HUES64 (cell line): ENCODE data around the gene RBM5.

ENCODE experiments used
- H3K27ac ChIP-seq: 2 replicates; pipeline ENCODE4 v1.7.0; 2013; ENCODE audit warnings: low read depth, low read length, inconsistent platforms
- H3K27me3 ChIP-seq: 2 replicates; pipeline ENCODE4 v1.6.1; 2013; ENCODE audit warnings: mild to moderate bottlenecking, low read length; ENCODE audit not compliant: insufficient read depth
- H3K36me3 ChIP-seq: 2 replicates; pipeline ENCODE4 v1.6.1; 2013; ENCODE audit warnings: mild to moderate bottlenecking, low read length; ENCODE audit not compliant: insufficient read depth
- H3K4me1 ChIP-seq: 2 replicates; pipeline ENCODE4 v1.6.1; 2013; ENCODE audit warnings: mild to moderate bottlenecking, low read length, moderate library complexity; ENCODE audit not compliant: insufficient read depth
- H3K4me3 ChIP-seq: 2 replicates; pipeline ENCODE4 v1.5.1; 2013; ENCODE audit warnings: mild to moderate bottlenecking, low read length, moderate library complexity
- H3K9ac ChIP-seq: 2 replicates; pipeline ENCODE4 v1.6.1; 2013; ENCODE audit warnings: mild to moderate bottlenecking, low read depth, low read length
- H3K9me3 ChIP-seq: 2 replicates; pipeline ENCODE4 v1.6.1; 2013; ENCODE audit warnings: low read depth, low read length; ENCODE audit not compliant: insufficient read depth
- WGBS: fragments of 150-250, 120-280 bp; methylation state at CpG from one replicate; pipeline ENCODE4 v1.1.7; 2013; ENCODE audit warnings: missing lambda C conversion rate; 5-methylcytosine and 5-hydroxymethylcytosine counted together

The RBM5 gene

GRCh38 chr3:50128001-50128400, 39.3 kb downstream of the RBM5 start:
- no peaks in the 10 kb centered on the region for H3K27me3 ChIP-seq
- H3K9ac ChIP-seq, result no peak overlapping the region
- no peak overlapping the region for H3K4me3 ChIP-seq
- no peaks in the 10 kb centered on the region for H3K36me3 ChIP-seq
- H3K4me1 ChIP-seq, result peaks cover 27% of the 10 kb centered on the region
- 90% methylated on average over 4 of the region's 4 CpGs for WGBS
- no peaks in the 10 kb centered on the region for H3K9me3 ChIP-seq
- H3K27ac ChIP-seq, result no peak overlapping the region

GRCh38 chr3:50130436-50130835, 41.7 kb downstream of the RBM5 start:
- no peaks in the 10 kb centered on the region for H3K36me3 ChIP-seq
- WGBS, result 79% methylated on average over 2 of the region's 2 CpGs
- H3K27me3 ChIP-seq, result no peaks in the 10 kb centered on the region
- H3K9me3 ChIP-seq, result no peaks in the 10 kb centered on the region
- no peak overlapping the region for H3K9ac ChIP-seq
- H3K4me1 ChIP-seq, result peaks cover 16% of the 10 kb centered on the region
- no peak overlapping the region for H3K4me3 ChIP-seq
- H3K27ac ChIP-seq, result no peak overlapping the region

GRCh38 chr3:50132421-50133282, 43.9 kb downstream of the RBM5 start:
- Histone ChIP-seq H3K27ac (no peak overlapping the region), H3K9ac (no peak overlapping the region; the same call in 1 of the 2 replicates)
- WGBS, result 64% methylated on average over 5 of the region's 6 CpGs

GRCh38 chr3:50133283-50133615, 44.5 kb downstream of the RBM5 start:
- H3K36me3 ChIP-seq, result no peaks in the 10 kb centered on the region
- H3K27ac ChIP-seq, result no peak overlapping the region
- peaks cover 10% of the 10 kb centered on the region for H3K4me1 ChIP-seq
- H3K27me3 ChIP-seq, result no peaks in the 10 kb centered on the region
- no peak overlapping the region for H3K4me3 ChIP-seq
- no peak overlapping the region for H3K9ac ChIP-seq
- WGBS, result 86% methylated on average over 4 of the region's 4 CpGs
- no peaks in the 10 kb centered on the region for H3K9me3 ChIP-seq

More at GRCh38 chr3:50132421-50133282, 43.9 kb downstream of the RBM5 start:
- no peaks in the 10 kb centered on the region for H3K9me3 ChIP-seq
- no peak overlapping the region for H3K4me3 ChIP-seq
- H3K4me1 ChIP-seq, result peaks cover 4% of the 10 kb centered on the region
- H3K36me3 ChIP-seq, result no peaks in the 10 kb centered on the region
- no peaks in the 10 kb centered on the region for H3K27me3 ChIP-seq

GRCh38 chr3:50134367-50134766, 45.6 kb downstream of the RBM5 start:
- Histone ChIP-seq H3K4me3 (no peak overlapping the region), H3K9me3 (no peaks in the 10 kb centered on the region), H3K36me3 (no peaks in the 10 kb centered on the region), H3K27me3 (no peaks in the 10 kb centered on the region), H3K9ac (no peak overlapping the region), H3K4me1 (peaks cover 21% of the 10 kb centered on the region), H3K27ac (no peak overlapping the region)
- WGBS, result 71% methylated on average over 2 of the region's 2 CpGs

GRCh38 chr3:50135964-50136363, 47.2 kb downstream of the RBM5 start:
- H3K4me1 ChIP-seq, result peaks cover 27% of the 10 kb centered on the region

GRCh38 chr3:50136714-50137405, 48.1 kb downstream of the RBM5 start:
- Histone ChIP-seq H3K4me1 (peaks cover 27% of the 10 kb centered on the region), H3K27ac (no peak overlapping the region), H3K27me3 (no peaks in the 10 kb centered on the region), H3K9ac (no peak overlapping the region), H3K4me3 (no peak overlapping the region), H3K9me3 (no peaks in the 10 kb centered on the region), H3K36me3 (no peaks in the 10 kb centered on the region)
- WGBS, result 85% methylated on average over 6 of the region's 6 CpGs

More at GRCh38 chr3:50135964-50136363, 47.2 kb downstream of the RBM5 start:
- Histone ChIP-seq H3K27ac (no peak overlapping the region), H3K4me3 (no peak overlapping the region), H3K36me3 (no peaks in the 10 kb centered on the region), H3K27me3 (no peaks in the 10 kb centered on the region), H3K9me3 (no peaks in the 10 kb centered on the region), H3K9ac (no peak overlapping the region)
- WGBS, result 95% methylated on average over 5 of the region's 5 CpGs

- Histone ChIP-seq H3K27me3 (no peaks in the 10 kb centered on the region), H3K36me3 (no peaks in the 10 kb centered on the region), H3K4me3 (no peak overlapping the region), H3K4me1 (peaks cover 25% of the 10 kb centered on the region), H3K27ac (no peak overlapping the region), H3K9ac (peak overlapping the region; percentile 43; the same call in 1 of the 2 replicates), H3K9me3 (no peaks in the 10 kb centered on the region)
- WGBS, result 88% methylated on average over 6 of the region's 6 CpGs
Measured at GRCh38 chr3:50137531-50137930, 48.8 kb downstream of the RBM5 start.

GRCh38 chr3:50138266-50139200, 49.8 kb downstream of the RBM5 start:
- Histone ChIP-seq H3K4me3 (peak overlapping the region; percentile 30), H3K9me3 (no peaks in the 10 kb centered on the region), H3K36me3 (no peaks in the 10 kb centered on the region), H3K4me1 (peaks cover 24% of the 10 kb centered on the region), H3K9ac (peak overlapping the region; percentile 43), H3K27ac (peak overlapping the region; percentile 31), H3K27me3 (no peaks in the 10 kb centered on the region)
- WGBS, result 12% methylated on average over 13 of the region's 13 CpGs

- Histone ChIP-seq H3K27me3 (no peaks in the 10 kb centered on the region), H3K9me3 (no peaks in the 10 kb centered on the region), H3K4me1 (peaks cover 24% of the 10 kb centered on the region), H3K36me3 (no peaks in the 10 kb centered on the region), H3K9ac (no peak overlapping the region), H3K27ac (no peak overlapping the region; the same call in 1 of the 2 replicates), H3K4me3 (peak overlapping the region; percentile 30)
- WGBS, result 35% methylated on average over 6 of the region's 6 CpGs
Measured at GRCh38 chr3:50139308-50139707, 50.6 kb downstream of the RBM5 start.
